HepG2 (cell line): ENCODE results near the gene SMYD5. TPM values are rescaled to one million over a fixed set of nuclear protein-coding genes. Genes with fewer than 3 reads are reported as not detected.

Source experiments
- ATAC-seq: fragments of 200-7000 bp; cut with Tn5 transposase; 3 replicates; pipeline ENCODE4 v1.9.1; 2020; ENCODE audit warnings: mild to moderate bottlenecking, moderate library complexity
- BruUV-seq: library from RNA; stranded (reverse); fragments of 400-500 nt; replicated peaks from 2 replicates; lab custom pipeline; 2021; lab: Mats Ljungman, UMichigan
- CTCF ChIA-PET: fragments of 300-600 bp; formaldehyde crosslinking; extraction: SDS; loops from one replicate; lab custom pipeline; 2021; ENCODE audit warnings: low total read pairs, inconsistent platforms, low intra/inter-chr PET ratio; lab: Yijun Ruan, JAX
- POLR2A ChIA-PET: fragments of 350-600 bp; sonication (Branson Sonifier 250); formaldehyde crosslinking; loops from one replicate; lab custom pipeline; 2020; ENCODE audit warnings: antibody characterized with exemption, inconsistent platforms; lab: Yijun Ruan, JAX
- DNase-seq: peaks from one replicate; pipeline ENCODE4 v3.0.0-alpha.2; 2015; ENCODE audit warnings: low spot score
- FAIRE-seq: peaks from 3 replicates; lab custom pipeline; 2011; peaks lifted over from hg19 to GRCh38; lab: Jason Lieb, UNC
- H2AFZ ChIP-seq: one replicate; pipeline ENCODE4 v1.6.1; 2011; ENCODE audit warnings: low read length, inconsistent platforms
- H3K27ac ChIP-seq: fragments of 300-600 bp; 3 replicates; pipeline ENCODE4 v1.8.0; 2011; ENCODE audit warnings: mixed run types, mild to moderate bottlenecking, mixed read lengths, low read length, inconsistent platforms; ENCODE audit not compliant: insufficient read depth; ENCODE audit errors: extremely low read length
- H3K27me3 ChIP-seq, 2 experiments: fragments of 200-600 bp in 1 of 2; 2 replicates in 1 of 2; 3 replicates in 1 of 2; pipeline versions ENCODE4 v1.6.0 to v1.8.0; 2011; ENCODE audit warnings: low read length in 2 of 2, mild to moderate bottlenecking in 2 of 2, moderate library complexity in 2 of 2, inconsistent platforms in 1 of 2; ENCODE audit not compliant: insufficient read depth in 2 of 2, control insufficient read depth in 1 of 2
- H3K36me3 ChIP-seq, 2 experiments: fragments of 200-600 bp in 1 of 2; replicated peaks in 1 of 2; 2 replicates in 1 of 2; 3 replicates in 1 of 2; pipeline versions ENCODE4 v1.5.1 to v1.8.0; 2011; ENCODE audit warnings: low read length in 2 of 2, inconsistent platforms in 1 of 2; ENCODE audit not compliant: insufficient read depth in 2 of 2, control insufficient read depth in 1 of 2
- H3K4me1 ChIP-seq: 2 replicates; pipeline ENCODE4 v1.5.1; 2012; ENCODE audit warnings: low read length, inconsistent platforms; ENCODE audit not compliant: insufficient read depth
- H3K4me2 ChIP-seq: 2 replicates; pipeline ENCODE4 v1.6.0; 2011; ENCODE audit warnings: low read depth, low read length, inconsistent platforms
- H3K4me3 ChIP-seq, 3 experiments: fragments of 200-600 bp in 1 of 3; sonication (generic), shearing (Covaris generic) in 1 of 3; replicated peaks in 1 of 3; 2 replicates each; pipeline ENCODE4 v1.5.1; 2011 to 2016; ENCODE audit warnings: low read length in 3 of 3, inconsistent platforms in 2 of 3, low read depth in 2 of 3, mild to moderate bottlenecking in 2 of 3, control low read depth in 1 of 3, mixed read lengths in 1 of 3; ENCODE audit not compliant: insufficient read depth in 1 of 3
- H3K79me2 ChIP-seq: one replicate; pipeline ENCODE4 v1.6.1; 2011; ENCODE audit warnings: low read length, inconsistent platforms; ENCODE audit not compliant: insufficient read depth
- H3K9ac ChIP-seq: 2 replicates; pipeline ENCODE4 v1.6.0; 2011; ENCODE audit warnings: mild to moderate bottlenecking, low read depth, low read length, inconsistent platforms; ENCODE audit not compliant: insufficient read depth
- H3K9me3 ChIP-seq: 2 replicates; pipeline ENCODE4 v1.5.1; 2012; ENCODE audit warnings: mild to moderate bottlenecking, low read length
- H4K20me1 ChIP-seq: 2 replicates; pipeline ENCODE4 v1.6.0; 2011; ENCODE audit warnings: inconsistent platforms, mild to moderate bottlenecking, low read length, moderate library complexity; ENCODE audit not compliant: insufficient read depth
- CBFB ChIP-seq: sonication (generic); formaldehyde crosslinking; IDR thresholded peaks from 2 replicates; pipeline ENCODE4 v1.4.0; 2020; ENCODE audit warnings: missing genetic modification reagents
- EEA1 ChIP-seq: sonication (generic); formaldehyde crosslinking; IDR thresholded peaks from 2 replicates; pipeline ENCODE4 v1.5.1; 2020; ENCODE audit warnings: mild to moderate bottlenecking, missing genetic modification reagents, borderline replicate concordance
- KAT8 ChIP-seq: IDR thresholded peaks from 2 replicates; pipeline ENCODE4 v1.6.1; 2016; ENCODE audit warnings: missing genetic modification reagents, missing compliant biosample characterization
- KDM5B ChIP-seq: sonication (generic); formaldehyde crosslinking; IDR thresholded peaks from 2 replicates; pipeline ENCODE4 v1.4.0; 2020; ENCODE audit warnings: missing genetic modification reagents, mild to moderate bottlenecking, borderline replicate concordance
- MBD4 ChIP-seq: IDR thresholded peaks from 2 replicates; pipeline ENCODE4 v1.6.1; 2012; ENCODE audit warnings: low read length, inconsistent platforms, borderline replicate concordance
- MEIS2 ChIP-seq: sonication (generic); formaldehyde crosslinking; IDR thresholded peaks from 2 replicates; pipeline ENCODE4 v1.9.0; 2021; ENCODE audit warnings: mild to moderate bottlenecking, missing genetic modification reagents
- MTF2 ChIP-seq: sonication (generic); formaldehyde crosslinking; IDR thresholded peaks from 2 replicates; pipeline ENCODE4 v1.5.0; 2020; ENCODE audit warnings: missing genetic modification reagents, borderline replicate concordance
- RBM22 ChIP-seq: fragments of 200-400 bp; formaldehyde crosslinking; optimal IDR thresholded peaks from 2 replicates; pipeline ENCODE3; 2017; ENCODE audit warnings: mild to moderate bottlenecking, low read length, moderate library complexity
- ZFYVE20 ChIP-seq: sonication (generic); formaldehyde crosslinking; IDR thresholded peaks from 2 replicates; pipeline ENCODE4 v1.8.0; 2023; ENCODE audit warnings: low read depth, mild to moderate bottlenecking, moderate library complexity, missing genetic modification reagents, borderline replicate concordance
- ZNF230 ChIP-seq: sonication (generic); formaldehyde crosslinking; IDR thresholded peaks from 2 replicates; pipeline ENCODE4 v1.4.0; 2020; ENCODE audit warnings: mild to moderate bottlenecking, missing genetic modification reagents
- ZNF644 ChIP-seq: IDR thresholded peaks from 2 replicates; pipeline ENCODE4 v1.6.1; 2016; ENCODE audit warnings: low read depth
- ZNF737 ChIP-seq: sonication (generic); formaldehyde crosslinking; IDR thresholded peaks from 2 replicates; pipeline ENCODE4 v1.5.0; 2020; ENCODE audit warnings: missing genetic modification reagents, mild to moderate bottlenecking, borderline replicate concordance
- ZNF766 ChIP-seq: sonication (generic); formaldehyde crosslinking; IDR thresholded peaks from 2 replicates; pipeline ENCODE4 v1.5.0; 2020; ENCODE audit warnings: missing genetic modification reagents, borderline replicate concordance
- ZNF790 ChIP-seq: sonication (generic); formaldehyde crosslinking; IDR thresholded peaks from 2 replicates; pipeline ENCODE4 v1.8.0; 2022; ENCODE audit warnings: missing genetic modification reagents, mild to moderate bottlenecking, borderline replicate concordance
- ZZZ3 ChIP-seq: sonication (generic); formaldehyde crosslinking; IDR thresholded peaks from 2 replicates; pipeline ENCODE4 v1.4.0; 2020; ENCODE audit warnings: missing genetic modification reagents, mild to moderate bottlenecking, borderline replicate concordance
- WGBS: methylation state at CpG from one replicate; pipeline ENCODE4 v1.1.6; 2017; ENCODE audit warnings: low lambda C conversion rate; 5-methylcytosine and 5-hydroxymethylcytosine counted together
- in situ Hi-C: cut with HindIII; loops from 2 replicates; pipeline ENCODE4 v1.10.0; 2017; ENCODE audit warnings: low pct_unique_long_range_greater_than_20kb; ENCODE audit not compliant: extremely low pct_ligation_motif_present
- intact Hi-C: fragments of 100-400 bp; cut with micrococcal nuclease; formaldehyde crosslinking; loops from one replicate; pipeline ENCODE4 v1.10.0; 2022; ENCODE audit not compliant: unreplicated experiment
- polyA plus RNA-seq, 8 experiments: library from polyadenylated mRNA; depleted of rRNA in 3 of 8; stranded (reverse) in 7 of 8; unstranded in 1 of 8; fragments of >200 nt; fragmentation: Illumina TruSeq in 4 of 8; extraction: Trizol in 4 of 8; gene quantifications; 2 replicates each; pipeline versions ENCODE4 v1.2.1 to v1.2.3, GENCODE V29; 2011 to 2016; ENCODE audit warnings: low read depth in 4 of 8, missing spikeins in 1 of 8, mixed read lengths in 1 of 8; ENCODE audit not compliant: insufficient read depth in 1 of 8
- total RNA-seq, 5 experiments: library from RNA; depleted of rRNA; stranded (reverse); fragments of >200 nt; fragmentation: Illumina TruSeq; extraction: Trizol; gene quantifications; 2 replicates each; pipeline ENCODE4 v1.2.3, GENCODE V29; 2016; ENCODE audit warnings: low read depth in 1 of 5
- TF ChIP-seq, protein P1 (sequence below): sonication (generic); formaldehyde crosslinking; IDR thresholded peaks from 2 replicates; pipeline ENCODE4 v1.4.0; 2020; ENCODE audit warnings: mild to moderate bottlenecking, low read depth, missing genetic modification reagents
- TF ChIP-seq, protein P2 (sequence below): sonication (generic); formaldehyde crosslinking; IDR thresholded peaks from 2 replicates; pipeline ENCODE4 v1.4.0; 2020; ENCODE audit warnings: missing genetic modification reagents
- TF ChIP-seq, protein P3 (sequence below): sonication (generic); formaldehyde crosslinking; IDR thresholded peaks from 2 replicates; pipeline ENCODE4 v1.4.0; 2020; ENCODE audit warnings: mild to moderate bottlenecking, missing genetic modification reagents
- TF ChIP-seq, protein P4 (sequence below): IDR thresholded peaks from 2 replicates; pipeline ENCODE4 v1.6.1; 2012; ENCODE audit warnings: low read depth, low read length, improper control_type of control experiment

The SMYD5 gene
- total and polyA plus RNA-seq, 2 of the 13 experiments (the other 11 are each of a cell fraction or from before 2014, with no cell fraction given), result 55.8 to 70.4 TPM

DNA sequence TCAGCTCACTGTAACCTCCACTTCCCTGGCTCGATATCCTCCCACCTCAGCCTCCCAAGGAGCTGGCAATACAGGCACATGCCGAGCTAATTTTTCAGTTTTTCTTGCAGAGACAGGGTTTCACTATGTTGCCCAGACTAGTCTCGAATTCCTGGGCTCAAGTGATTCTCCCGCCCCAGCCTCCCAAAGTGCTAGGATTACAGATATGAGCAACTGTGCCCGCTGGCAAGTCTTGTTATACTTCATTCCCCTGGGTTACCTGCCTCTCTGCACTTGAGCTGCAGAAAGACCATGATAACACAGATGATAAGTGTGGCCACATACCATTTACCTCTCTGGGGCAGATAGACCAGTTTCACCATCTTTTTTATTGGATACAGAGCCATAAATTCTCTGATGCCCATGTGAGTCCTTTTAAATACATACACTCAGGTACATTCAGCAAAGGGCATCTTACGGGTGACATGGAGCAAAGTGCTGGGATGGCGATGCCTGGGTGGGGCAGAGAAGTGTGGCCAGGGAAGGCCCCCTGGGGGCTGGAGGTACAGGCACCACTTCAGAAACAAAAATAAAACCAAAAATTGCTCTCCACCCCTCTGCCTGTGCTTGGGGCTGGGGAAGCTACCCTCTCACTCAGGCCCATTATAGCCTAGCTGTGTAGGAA is 40.4 kb downstream of the SMYD5 start:
- in situ Hi-C loops, result no loop called here
- POLR2A ChIA-PET, result interaction anchor here (1.3 to 2.5 kb wide), 3 partner anchors 8 to 21 kb away, joined by 3 to 10 read pairs (median 7); partner anchors contain the start of genes CCT7 and PRADC1
- Histone ChIP-seq H3K36me3 (peaks cover 27 to 54% of the 10 kb centered on the region in 2 experiments), H3K4me1 (peaks cover 9% of the 10 kb centered on the region), H3K4me3 (no peak overlapping the region), H3K79me2 (no peaks in the 10 kb centered on the region), H3K27me3 (no peaks in the 10 kb centered on the region), H2AFZ (no peak overlapping the region), H3K27ac (no peak overlapping the region), H4K20me1 (peaks cover 6% of the 10 kb centered on the region; the same call in 1 of the 2 replicates), H3K9me3 (no peaks in the 10 kb centered on the region), H3K9ac (no peak overlapping the region), H3K4me2 (no peak overlapping the region)
- TSS peak; percentile 8 for BruUV-seq
- FAIRE-seq (no peak), ATAC-seq (no peak; the same call in 2 of the 3 replicates), DNase-seq (no peak)
- CTCF ChIA-PET, result no interaction called here
- WGBS, result 97% methylated on average over 7 of the region's 7 CpGs
- intact Hi-C loops, result no loop called here
- no peak for TF ChIP-seq ZFYVE20
- TF ChIP-seq KAT8 (CRISPR knock-in tag), result no peak
- no peak for TF ChIP-seq ZNF230 (CRISPR knock-in tag)
- no peak for TF ChIP-seq CBFB (CRISPR knock-in tag)
- no peak for TF ChIP-seq ZNF766
- peak; percentile 24 for TF ChIP-seq RBM22
- TF ChIP-seq ZNF737 (CRISPR knock-in tag), result no peak
- TF ChIP-seq MTF2, result no peak
- TF ChIP-seq, protein P1, sequence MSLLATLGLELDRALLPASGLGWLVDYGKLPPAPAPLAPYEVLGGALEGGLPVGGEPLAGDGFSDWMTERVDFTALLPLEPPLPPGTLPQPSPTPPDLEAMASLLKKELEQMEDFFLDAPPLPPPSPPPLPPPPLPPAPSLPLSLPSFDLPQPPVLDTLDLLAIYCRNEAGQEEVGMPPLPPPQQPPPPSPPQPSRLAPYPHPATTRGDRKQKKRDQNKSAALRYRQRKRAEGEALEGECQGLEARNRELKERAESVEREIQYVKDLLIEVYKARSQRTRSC (CRISPR knock-in tag), result 0 out of 2 replicates have a peak, but pooled peaks have one; percentile 67
- no peak for TF ChIP-seq ZNF790 (CRISPR knock-in tag)
- TF ChIP-seq ZZZ3 (CRISPR knock-in tag), result 0 out of 2 replicates have a peak, but pooled peaks have one; percentile 20
- TF ChIP-seq, protein P2, sequence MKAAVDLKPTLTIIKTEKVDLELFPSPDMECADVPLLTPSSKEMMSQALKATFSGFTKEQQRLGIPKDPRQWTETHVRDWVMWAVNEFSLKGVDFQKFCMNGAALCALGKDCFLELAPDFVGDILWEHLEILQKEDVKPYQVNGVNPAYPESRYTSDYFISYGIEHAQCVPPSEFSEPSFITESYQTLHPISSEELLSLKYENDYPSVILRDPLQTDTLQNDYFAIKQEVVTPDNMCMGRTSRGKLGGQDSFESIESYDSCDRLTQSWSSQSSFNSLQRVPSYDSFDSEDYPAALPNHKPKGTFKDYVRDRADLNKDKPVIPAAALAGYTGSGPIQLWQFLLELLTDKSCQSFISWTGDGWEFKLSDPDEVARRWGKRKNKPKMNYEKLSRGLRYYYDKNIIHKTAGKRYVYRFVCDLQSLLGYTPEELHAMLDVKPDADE, result no peak
- TF ChIP-seq ZNF644 (CRISPR knock-in tag), result no peak
- TF ChIP-seq KDM5B, result no peak
- TF ChIP-seq MEIS2, result no peak
- TF ChIP-seq EEA1, result no peak
- TF ChIP-seq, protein P3, sequence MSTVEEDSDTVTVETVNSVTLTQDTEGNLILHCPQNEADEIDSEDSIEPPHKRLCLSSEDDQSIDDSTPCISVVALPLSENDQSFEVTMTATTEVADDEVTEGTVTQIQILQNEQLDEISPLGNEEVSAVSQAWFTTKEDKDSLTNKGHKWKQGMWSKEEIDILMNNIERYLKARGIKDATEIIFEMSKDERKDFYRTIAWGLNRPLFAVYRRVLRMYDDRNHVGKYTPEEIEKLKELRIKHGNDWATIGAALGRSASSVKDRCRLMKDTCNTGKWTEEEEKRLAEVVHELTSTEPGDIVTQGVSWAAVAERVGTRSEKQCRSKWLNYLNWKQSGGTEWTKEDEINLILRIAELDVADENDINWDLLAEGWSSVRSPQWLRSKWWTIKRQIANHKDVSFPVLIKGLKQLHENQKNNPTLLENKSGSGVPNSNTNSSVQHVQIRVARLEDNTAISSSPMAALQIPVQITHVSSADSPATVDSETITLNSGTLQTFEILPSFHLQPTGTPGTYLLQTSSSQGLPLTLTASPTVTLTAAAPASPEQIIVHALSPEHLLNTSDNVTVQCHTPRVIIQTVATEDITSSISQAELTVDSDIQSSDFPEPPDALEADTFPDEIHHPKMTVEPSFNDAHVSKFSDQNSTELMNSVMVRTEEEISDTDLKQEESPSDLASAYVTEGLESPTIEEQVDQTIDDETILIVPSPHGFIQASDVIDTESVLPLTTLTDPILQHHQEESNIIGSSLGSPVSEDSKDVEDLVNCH (CRISPR knock-in tag), result no peak
- TF ChIP-seq, protein P4, sequence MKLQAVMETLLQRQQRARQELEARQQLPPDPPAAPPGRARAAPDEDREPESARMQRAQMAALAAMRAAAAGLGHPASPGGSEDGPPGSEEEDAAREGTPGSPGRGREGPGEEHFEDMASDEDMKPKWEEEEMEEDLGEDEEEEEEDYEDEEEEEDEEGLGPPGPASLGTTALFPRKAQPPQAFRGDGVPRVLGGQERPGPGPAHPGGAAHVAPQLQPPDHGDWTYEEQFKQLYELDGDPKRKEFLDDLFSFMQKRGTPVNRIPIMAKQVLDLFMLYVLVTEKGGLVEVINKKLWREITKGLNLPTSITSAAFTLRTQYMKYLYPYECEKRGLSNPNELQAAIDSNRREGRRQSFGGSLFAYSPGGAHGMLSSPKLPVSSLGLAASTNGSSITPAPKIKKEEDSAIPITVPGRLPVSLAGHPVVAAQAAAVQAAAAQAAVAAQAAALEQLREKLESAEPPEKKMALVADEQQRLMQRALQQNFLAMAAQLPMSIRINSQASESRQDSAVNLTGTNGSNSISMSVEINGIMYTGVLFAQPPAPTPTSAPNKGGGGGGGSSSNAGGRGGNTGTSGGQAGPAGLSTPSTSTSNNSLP, result no peak
- TF ChIP-seq MBD4, result no peak
